ENCODE results near the gene PALM3. TPM values are rescaled to one million over a fixed set of nuclear protein-coding genes. Genes with fewer than 3 reads are reported as not detected.

PALM3 gene
- polyA plus RNA-seq, 3 donors, result not detected

GRCh38 chr19:14106840-14107239, 45.0 kb upstream of the PALM3 start:
- no peak for TF ChIP-seq CTCF (IDR thresholded peaks at IDR 0.05)
- H3K27ac Mint-ChIP-seq, result no peak overlapping the region
- Histone ChIP-seq H3K4me1 (ENCODE audit: control insufficient read depth in 1 of 2, insufficient read depth in 2 of 2, low read length in 2 of 2) (peaks cover 0 to 3% of the 10 kb centered on the region in 2 donors), H3K27me3 (ENCODE audit: control insufficient read depth in 2 of 2, insufficient read depth in 2 of 2, low read length in 2 of 2) (no peaks in the 10 kb centered on the region), H3K4me3 (replicated peaks in 1 of 3; ENCODE audit: low read depth in 2 of 3, low read length in 3 of 3) (no peak overlapping the region), H3K9me3 (replicated peaks in 1 of 2; ENCODE audit: control insufficient read depth in 1 of 2, insufficient read depth in 1 of 2, low read length in 2 of 2) (no peaks in the 10 kb centered on the region), H2AFZ (ENCODE audit: insufficient read depth, low read depth, low read length, poor library complexity, severe bottlenecking) (no peak overlapping the region), H3K27ac (ENCODE audit: low read depth in 1 of 2, low read length in 2 of 2) (no peak overlapping the region), H3K9ac (ENCODE audit: insufficient read depth, low read length, poor library complexity, severe bottlenecking) (no peak overlapping the region), H3K79me2 (ENCODE audit: insufficient read depth, low read length) (peaks cover 34% of the 10 kb centered on the region), H3K36me3 (replicated peaks in 1 of 2; ENCODE audit: control insufficient read depth in 1 of 2, insufficient read depth in 2 of 2, low read length in 2 of 2) (peaks cover 57 to 74% of the 10 kb centered on the region in 2 donors), H3K4me2 (replicated peaks; ENCODE audit: extremely low read depth, low read length, poor library complexity, severe bottlenecking) (no peak overlapping the region), H4K20me1 (ENCODE audit: insufficient read depth, low read length) (peaks cover 96% of the 10 kb centered on the region)
- H3K27me3 Mint-ChIP-seq (ENCODE audit: low read depth in 3 of 3), result peaks cover 0 to 2% (median 0%) of the 10 kb centered on the region in 3 donors
- no peak for DNase-seq
- no peak overlapping the region for H3K4me3 Mint-ChIP-seq
- intact Hi-C loops (cut with micrococcal nuclease), result no loop called here
- H3K36me3 Mint-ChIP-seq, result peaks cover 42 to 94% of the 10 kb centered on the region in 2 donors
- peaks cover 4% of the 10 kb centered on the region for H3K4me1 Mint-ChIP-seq
- no peaks in the 10 kb centered on the region for H3K9me3 Mint-ChIP-seq
- WGBS (ENCODE audit: insufficient coverage), result 95% methylated on average over 7 of the region's 16 CpGs

GRCh38 chr19:14105680-14106079, 43.8 kb upstream of the PALM3 start:
- Histone ChIP-seq H3K4me1 (ENCODE audit: control insufficient read depth in 1 of 2, insufficient read depth in 2 of 2, low read length in 2 of 2) (no peaks in the 10 kb centered on the region), H3K4me3 (replicated peaks in 1 of 3; ENCODE audit: low read depth in 2 of 3, low read length in 3 of 3) (no peak overlapping the region), H3K27ac (ENCODE audit: low read depth in 1 of 2, low read length in 2 of 2) (no peak overlapping the region), H3K79me2 (ENCODE audit: insufficient read depth, low read length) (peaks cover 22% of the 10 kb centered on the region), H4K20me1 (ENCODE audit: insufficient read depth, low read length) (peaks cover 96% of the 10 kb centered on the region), H3K9ac (ENCODE audit: insufficient read depth, low read length, poor library complexity, severe bottlenecking) (no peak overlapping the region), H3K4me2 (replicated peaks; ENCODE audit: extremely low read depth, low read length, poor library complexity, severe bottlenecking) (no peak overlapping the region), H3K9me3 (replicated peaks in 1 of 2; ENCODE audit: control insufficient read depth in 1 of 2, insufficient read depth in 1 of 2, low read length in 2 of 2) (no peaks in the 10 kb centered on the region), H2AFZ (ENCODE audit: insufficient read depth, low read depth, low read length, poor library complexity, severe bottlenecking) (no peak overlapping the region), H3K27me3 (ENCODE audit: control insufficient read depth in 2 of 2, insufficient read depth in 2 of 2, low read length in 2 of 2) (no peaks in the 10 kb centered on the region), H3K36me3 (replicated peaks in 1 of 2; ENCODE audit: control insufficient read depth in 1 of 2, insufficient read depth in 2 of 2, low read length in 2 of 2) (peaks cover 66 to 78% of the 10 kb centered on the region in 2 donors)
- Mint-ChIP-seq H3K36me3 (peaks cover 49 to 95% of the 10 kb centered on the region in 2 donors), H3K27ac (peak overlapping the region in 2 of 7 donors; percentile 48 to 54), H3K27me3 (ENCODE audit: low read depth in 3 of 3) (peaks cover 0 to 2% (median 0%) of the 10 kb centered on the region in 3 donors), H3K4me3 (no peak overlapping the region), H3K9me3 (no peaks in the 10 kb centered on the region), H3K4me1 (peaks cover 1% of the 10 kb centered on the region)
- no peak for TF ChIP-seq CTCF (IDR thresholded peaks at IDR 0.05)
- intact Hi-C loops (cut with micrococcal nuclease), result no loop called here
- no peak for DNase-seq
- WGBS (ENCODE audit: insufficient coverage), result 93% methylated on average over 7 of the region's 8 CpGs

Data from CD14-positive monocyte (primary cell).